Cardiac septum (tissue), 1 donor: ENCODE data around the gene RPRML. TPM values are rescaled to one million over a fixed set of nuclear protein-coding genes. Genes with fewer than 3 reads are reported as not detected.
"Not testable (repeated sequence)": the region's sequence is repeated elsewhere in the genome, so short reads cannot be mapped to it uniquely, and the experiment has no call there.

Source experiments
- DNase-seq: peaks from one replicate; pipeline ENCODE4 v3.0.0-alpha.2; 2020; ENCODE audit warnings: low spot score
- intact Hi-C: fragments of 100-400 bp; cut with DNase I; formaldehyde crosslinking; loops from one replicate; pipeline ENCODE4 v1.14.0; 2022
- total RNA-seq: library from RNA; stranded (reverse); fragmentation: NEBNext Ultra II Directional; extraction: Animal tissue kit (Norgen Biotek cat#: 25700); gene quantifications from one replicate; pipeline ENCODE4 v1.2.1, GENCODE V29; 2021
- donor health status: DM: no; HTN: no; CAD: no.

RPRML gene
- total RNA-seq, 1 donor from 2014 or later = 0.38 TPM

- intact Hi-C loops = no loop called here
These were observed 1.1 kb downstream of the RPRML start for GRCh38 chr17:46977750-46978488.

GRCh38 chr17:46977348-46977747 is 1.7 kb downstream of the RPRML start:
- DNase-seq = no peak
- intact Hi-C loops = no loop called here

More at GRCh38 chr17:46977750-46978488, 1.1 kb downstream of the RPRML start:
- no peak for DNase-seq

GRCh38 chr17:46976626-46977270 is 2.3 kb downstream of the RPRML start:
- intact Hi-C loops = no loop called here
- DNase-seq = no peak

GRCh38 chr17:46975287-46975686 is 3.8 kb downstream of the RPRML start:
- DNase-seq = no peak
- intact Hi-C loops = no loop called here

- DNase-seq = peak; percentile 64
- intact Hi-C loops = no loop called here
These were observed 5.0 kb downstream of the RPRML start for GRCh38 chr17:46974086-46974485.

GRCh38 chr17:46972346-46972745 is 6.7 kb downstream of the RPRML start:
- peak; percentile 79 for DNase-seq
- intact Hi-C loops = no loop called here

GRCh38 chr17:46971647-46972300 is 7.3 kb downstream of the RPRML start:
- intact Hi-C loops = no loop called here
- no peak for DNase-seq

- DNase-seq = no peak
- intact Hi-C loops = no loop called here
These were observed 10.2 kb downstream of the RPRML start for GRCh38 chr17:46968896-46969295.

- intact Hi-C loops = no loop called here
- DNase-seq = peak; percentile 56
These were observed 10.7 kb downstream of the RPRML start for GRCh38 chr17:46968224-46968834.

GRCh38 chr17:46964315-46965265 is 14.5 kb downstream of the RPRML start:
- intact Hi-C loops = no loop called here
- no peak for DNase-seq

- intact Hi-C loops = no loop called here
- DNase-seq = no peak
These were observed 15.5 kb downstream of the RPRML start for GRCh38 chr17:46963571-46963970.

- DNase-seq = no peak
- intact Hi-C loops = no loop called here
These were observed 16.7 kb downstream of the RPRML start for GRCh38 chr17:46962374-46962790.

GRCh38 chr17:46960152-46960551 is 18.9 kb downstream of the RPRML start:
- no peak for DNase-seq
- intact Hi-C loops = no loop called here

GRCh38 chr17:46958041-46958591 is 20.9 kb downstream of the RPRML start:
- intact Hi-C loops = no loop called here
- DNase-seq = no peak

- DNase-seq, intact Hi-C loops: not testable (repeated sequence)
These were observed 25.9 kb downstream of the RPRML start for GRCh38 chr17:46953191-46953590.

GRCh38 chr17:46952115-46952514 is 26.9 kb downstream of the RPRML start:
- intact Hi-C loops = no loop called here
- DNase-seq = no peak

- no peak for DNase-seq
- intact Hi-C loops = no loop called here
These were observed 27.3 kb downstream of the RPRML start for GRCh38 chr17:46951706-46952105.

GRCh38 chr17:46950997-46951621 is 27.9 kb downstream of the RPRML start:
- no peak for DNase-seq
- intact Hi-C loops = no loop called here
